Fibroblast of lung (primary cell): ENCODE results near the gene LARP4B. TPM values are rescaled to one million over a fixed set of nuclear protein-coding genes. Genes with fewer than 3 reads are reported as not detected.
A peak's percentile ranks its signal among the peaks of the same experiment; 100 is the strongest.

Experiments
- DNase-seq, 2 donors: peaks; one replicate each; pipeline versions ENCODE4 v3.0.0 to v3.0.0-alpha.2; 2010; ENCODE audit warnings: low read depth in 2 of 2
- H2AFZ ChIP-seq: 2 replicates; pipeline ENCODE4 v1.5.1; 2012; ENCODE audit warnings: low read length, control low read depth, inconsistent platforms
- H3K27ac ChIP-seq: 2 replicates; pipeline ENCODE4 v1.5.1; 2011; ENCODE audit warnings: low read length, control low read depth; ENCODE audit not compliant: insufficient read depth
- H3K27me3 ChIP-seq: 2 replicates; pipeline ENCODE4 v1.5.1; 2011; ENCODE audit warnings: mild to moderate bottlenecking, low read length; ENCODE audit not compliant: control insufficient read depth, insufficient read depth
- H3K36me3 ChIP-seq: 2 replicates; pipeline ENCODE4 v1.5.1; 2011; ENCODE audit warnings: low read length; ENCODE audit not compliant: control insufficient read depth, insufficient read depth
- H3K4me1 ChIP-seq: 2 replicates; pipeline ENCODE4 v1.5.1; 2011; ENCODE audit warnings: low read length; ENCODE audit not compliant: control insufficient read depth, insufficient read depth; ENCODE audit errors: extremely low read depth
- H3K4me2 ChIP-seq: 2 replicates; pipeline ENCODE4 v1.5.1; 2011; ENCODE audit warnings: low read length, control low read depth; ENCODE audit not compliant: insufficient read depth; ENCODE audit errors: extremely low read depth
- H3K4me3 ChIP-seq, 4 experiments: fragments of 200-600 bp in 1 of 4; sonication (generic) in 1 of 4; replicated peaks in 1 of 4; 2 replicates each; pipeline ENCODE4 v1.5.1; 2011 to 2016; ENCODE audit warnings: low read length in 4 of 4, low read depth in 3 of 4, mild to moderate bottlenecking in 3 of 4, control low read depth in 2 of 4, inconsistent platforms in 1 of 4, mixed read lengths in 1 of 4; ENCODE audit not compliant: insufficient read depth in 1 of 4; ENCODE audit errors: control extremely low read depth in 1 of 4
- H3K79me2 ChIP-seq: 2 replicates; pipeline ENCODE4 v1.5.1; 2012; ENCODE audit warnings: mild to moderate bottlenecking, low read length, inconsistent platforms; ENCODE audit not compliant: control insufficient read depth, insufficient read depth
- H3K9ac ChIP-seq: 2 replicates; pipeline ENCODE4 v1.5.1; 2011; ENCODE audit warnings: mild to moderate bottlenecking, low read length, control low read depth; ENCODE audit not compliant: insufficient read depth
- H3K9me3 ChIP-seq: 2 replicates; pipeline ENCODE4 v1.5.1; 2012; ENCODE audit warnings: low read depth, low read length; ENCODE audit not compliant: control insufficient read depth, insufficient read depth
- H4K20me1 ChIP-seq: 2 replicates; pipeline ENCODE4 v1.5.1; 2011; ENCODE audit warnings: low read length; ENCODE audit not compliant: control insufficient read depth, insufficient read depth; ENCODE audit errors: extremely low read depth
- EZH2 ChIP-seq: IDR thresholded peaks from 2 replicates; pipeline ENCODE4 v1.5.1; 2012; ENCODE audit warnings: low read length, control low read depth, mild to moderate bottlenecking; ENCODE audit errors: missing control alignments
- polyA plus RNA-seq, 2 donors: library from polyadenylated mRNA; depleted of rRNA in 1 of 2; stranded (reverse) in 1 of 2; unstranded in 1 of 2; fragments of >200 nt; gene quantifications; 2 replicates each; pipeline ENCODE4 v1.2.1, GENCODE V29; 2011 to 2012; ENCODE audit warnings: missing spikeins in 1 of 2
- total RNA-seq: library from RNA; depleted of rRNA; stranded (reverse); fragments of >200 nt; gene quantifications from 2 replicates; pipeline ENCODE4 v1.2.1, GENCODE V29; 2014
- TF ChIP-seq, protein P1 (sequence below), 2 donors: IDR thresholded peaks in 1 of 2; conservative IDR thresholded peaks in 1 of 2; 1 replicate in 1 of 2; 2 replicates in 1 of 2; pipeline ENCODE4 v1.5.1; 2011 to 2012; ENCODE audit warnings: low read length in 2 of 2, control low read depth in 1 of 2, inconsistent platforms in 1 of 2, low read depth in 1 of 2, mild to moderate bottlenecking in 1 of 2

LARP4B gene
- total and polyA plus RNA-seq, 2 donors (not counting 1 experiment from before 2014, with no cell fraction given) = 25.4 to 38.6 TPM

DNA sequence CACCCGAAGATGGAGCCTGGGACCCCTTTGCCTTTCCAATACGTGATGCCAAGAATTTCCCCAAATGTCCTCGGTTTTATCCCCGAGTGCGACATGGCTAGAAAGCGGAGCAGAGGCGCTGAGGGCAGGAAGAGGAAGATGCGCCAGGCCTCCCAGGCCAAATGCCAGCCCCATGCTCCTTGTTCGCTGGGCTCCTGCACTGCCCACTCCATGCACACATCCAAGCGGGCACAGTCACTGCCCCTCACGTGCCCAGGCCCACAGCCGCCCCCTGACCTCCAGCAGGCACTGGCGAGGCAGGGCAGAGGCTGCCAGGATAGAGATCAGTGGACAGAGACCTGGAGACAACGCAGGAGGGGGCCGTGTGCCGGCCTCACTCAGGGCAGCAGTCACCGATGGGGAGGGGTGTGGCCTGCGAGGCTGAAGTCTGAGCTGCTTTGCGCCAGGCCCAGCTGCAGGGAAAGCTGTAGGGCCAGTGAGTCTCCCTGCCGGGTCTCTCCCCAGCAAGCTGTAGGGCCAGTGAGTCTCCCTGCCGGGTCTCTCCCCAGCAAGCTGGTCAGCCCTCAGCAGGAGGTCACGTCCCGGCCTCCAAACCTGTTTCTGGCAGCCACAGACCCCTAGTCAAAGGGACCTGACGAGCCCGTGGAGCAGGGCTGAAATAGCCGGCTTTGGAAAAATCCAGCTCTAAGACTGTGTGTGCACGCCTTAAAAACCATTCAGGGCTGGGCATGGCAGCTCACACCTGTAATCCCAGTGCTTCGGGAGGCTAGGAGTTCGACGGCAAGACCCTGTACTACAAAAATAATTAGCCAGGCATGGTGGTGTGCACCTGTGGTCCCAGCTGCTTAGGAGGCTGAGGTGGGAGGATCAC, 141.4 kb downstream of the LARP4B start:
- H3K4me2 ChIP-seq = peak overlapping the region; percentile 32
- no peaks in the 10 kb centered on the region for H3K9me3 ChIP-seq
- H3K27ac ChIP-seq = no peak overlapping the region
- no peaks in the 10 kb centered on the region for H3K27me3 ChIP-seq
- no peak for DNase-seq
- TF ChIP-seq, protein P1, sequence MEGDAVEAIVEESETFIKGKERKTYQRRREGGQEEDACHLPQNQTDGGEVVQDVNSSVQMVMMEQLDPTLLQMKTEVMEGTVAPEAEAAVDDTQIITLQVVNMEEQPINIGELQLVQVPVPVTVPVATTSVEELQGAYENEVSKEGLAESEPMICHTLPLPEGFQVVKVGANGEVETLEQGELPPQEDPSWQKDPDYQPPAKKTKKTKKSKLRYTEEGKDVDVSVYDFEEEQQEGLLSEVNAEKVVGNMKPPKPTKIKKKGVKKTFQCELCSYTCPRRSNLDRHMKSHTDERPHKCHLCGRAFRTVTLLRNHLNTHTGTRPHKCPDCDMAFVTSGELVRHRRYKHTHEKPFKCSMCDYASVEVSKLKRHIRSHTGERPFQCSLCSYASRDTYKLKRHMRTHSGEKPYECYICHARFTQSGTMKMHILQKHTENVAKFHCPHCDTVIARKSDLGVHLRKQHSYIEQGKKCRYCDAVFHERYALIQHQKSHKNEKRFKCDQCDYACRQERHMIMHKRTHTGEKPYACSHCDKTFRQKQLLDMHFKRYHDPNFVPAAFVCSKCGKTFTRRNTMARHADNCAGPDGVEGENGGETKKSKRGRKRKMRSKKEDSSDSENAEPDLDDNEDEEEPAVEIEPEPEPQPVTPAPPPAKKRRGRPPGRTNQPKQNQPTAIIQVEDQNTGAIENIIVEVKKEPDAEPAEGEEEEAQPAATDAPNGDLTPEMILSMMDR (conservative IDR thresholded peaks at IDR 0.05 in 1 of 2, IDR thresholded peaks at IDR 0.05 in 1 of 2; ENCODE audit: low read depth in 1 of 2, low read length in 2 of 2) = no peak
- TF ChIP-seq EZH2 = no peak
- no peaks in the 10 kb centered on the region for H3K4me1 ChIP-seq
- no peak overlapping the region for H2AFZ ChIP-seq
- H4K20me1 ChIP-seq = no peaks in the 10 kb centered on the region
- H3K36me3 ChIP-seq = no peaks in the 10 kb centered on the region
- H3K4me3 ChIP-seq = no peak overlapping the region
- no peaks in the 10 kb centered on the region for H3K79me2 ChIP-seq
- no peak overlapping the region for H3K9ac ChIP-seq

DNA sequence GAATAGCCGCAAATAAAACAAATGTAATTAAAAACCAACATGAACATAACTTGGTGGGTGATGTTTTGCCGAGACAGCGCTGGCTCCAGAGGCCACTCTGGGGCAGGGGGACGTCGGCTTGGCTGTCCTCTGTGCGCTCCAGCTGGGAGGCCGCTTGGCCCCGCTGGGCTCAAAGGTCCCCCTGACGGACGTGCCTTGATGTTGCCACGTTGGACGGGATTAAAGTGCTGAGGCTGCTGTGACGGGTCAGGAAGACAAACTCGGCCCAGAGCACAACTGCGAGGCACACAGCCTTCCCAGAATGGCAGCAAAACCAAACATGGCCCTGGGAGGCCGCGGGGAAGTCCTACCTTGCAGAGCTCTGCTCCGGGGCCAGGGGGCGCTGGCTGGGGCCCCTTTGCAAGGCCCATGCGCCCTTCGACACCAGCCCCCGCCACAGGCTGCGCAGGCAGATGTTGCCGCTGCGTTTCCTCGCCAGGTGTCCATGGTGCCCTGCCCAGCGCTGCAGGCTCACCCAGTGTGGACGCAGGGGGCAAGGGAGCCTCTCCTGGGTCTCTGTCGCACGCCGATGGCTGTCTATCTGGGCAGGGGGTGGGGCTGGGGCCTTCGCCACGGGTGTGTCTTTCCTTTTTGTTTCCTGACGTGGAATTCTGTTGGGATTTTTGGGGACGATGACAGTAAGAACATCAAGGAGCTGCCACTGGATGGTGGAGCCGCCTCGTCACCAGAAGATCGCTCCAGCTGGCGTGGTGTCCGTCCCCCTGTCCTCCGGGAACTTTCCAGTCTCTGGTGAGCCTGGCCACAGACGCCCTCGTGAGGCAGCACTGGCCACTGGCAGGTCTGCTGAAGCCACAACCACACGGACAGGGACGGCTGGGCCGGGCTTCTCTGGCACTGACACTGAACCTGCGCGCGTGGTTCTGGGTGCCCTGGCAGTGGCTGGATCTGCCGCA, 142.4 kb downstream of the LARP4B start:
- Histone ChIP-seq H3K27ac (no peak overlapping the region), H3K36me3 (no peaks in the 10 kb centered on the region), H3K4me1 (no peaks in the 10 kb centered on the region), H3K27me3 (no peaks in the 10 kb centered on the region), H3K79me2 (no peaks in the 10 kb centered on the region), H3K9ac (no peak overlapping the region), H3K9me3 (no peaks in the 10 kb centered on the region), H4K20me1 (no peaks in the 10 kb centered on the region), H3K4me3 (peak overlapping the region; percentile 8 to 45 (median 16)), H3K4me2 (peak overlapping the region; percentile 67), H2AFZ (peak overlapping the region; percentile 60)
- DNase-seq = peak; percentile 49 to 76
- no peak for TF ChIP-seq EZH2
- TF ChIP-seq, protein P1 (conservative IDR thresholded peaks at IDR 0.05 in 1 of 2, IDR thresholded peaks at IDR 0.05 in 1 of 2; ENCODE audit: low read depth in 1 of 2, low read length in 2 of 2) = peak; percentile 52 to 53
